Aorta (tissue), 5 donors: ENCODE measurements around the gene FDX2. TPM values are rescaled to one million over a fixed set of nuclear protein-coding genes. Genes with fewer than 3 reads are reported as not detected.

ENCODE experiments used
- ATAC-seq: fragments of 200-7000 bp; cut with Tn5 transposase; one replicate; pipeline ENCODE4 v1.9.1; 2022; ENCODE audit warnings: moderate library complexity; ENCODE audit not compliant: low FRiP score
- DNase-seq, 2 donors: peaks; one replicate each; pipeline ENCODE4 v3.0.0-alpha.2; 2020
- H3K27ac ChIP-seq, 2 donors: one replicate each; pipeline ENCODE4 v1.5.1; 2013; ENCODE audit warnings: low read length in 2 of 2, mild to moderate bottlenecking in 2 of 2, moderate library complexity in 2 of 2, control low read depth in 1 of 2, inconsistent platforms in 1 of 2, low read depth in 1 of 2
- H3K27me3 ChIP-seq, 2 donors: one replicate each; pipeline ENCODE4 v1.6.1; 2013; ENCODE audit warnings: control low read depth in 1 of 2, low read length in 1 of 2, mild to moderate bottlenecking in 1 of 2, moderate library complexity in 1 of 2; ENCODE audit not compliant: insufficient read depth in 2 of 2, control insufficient read depth in 1 of 2
- H3K36me3 ChIP-seq, 2 donors: one replicate each; pipeline ENCODE4 v1.6.1; 2013; ENCODE audit warnings: control low read depth in 1 of 2, low read length in 1 of 2, mild to moderate bottlenecking in 1 of 2; ENCODE audit not compliant: insufficient read depth in 2 of 2, control insufficient read depth in 1 of 2
- H3K4me1 ChIP-seq, 2 donors: one replicate each; pipeline ENCODE4 v1.6.1; 2013; ENCODE audit warnings: low read length in 2 of 2, control low read depth in 1 of 2, mild to moderate bottlenecking in 1 of 2, moderate library complexity in 1 of 2; ENCODE audit not compliant: insufficient read depth in 2 of 2, control insufficient read depth in 1 of 2
- H3K4me3 ChIP-seq, 2 donors: one replicate each; pipeline ENCODE4 v1.5.1; 2013; ENCODE audit warnings: low read length in 2 of 2, control low read depth in 1 of 2, mild to moderate bottlenecking in 1 of 2
- H3K9me3 ChIP-seq: one replicate; pipeline ENCODE4 v1.6.1; 2013; ENCODE audit warnings: mild to moderate bottlenecking, low read length; ENCODE audit not compliant: control insufficient read depth
- WGBS, 2 donors: extraction: QIAGEN DNeasy Blood & Tissue Kit; methylation state at CpG; one replicate each; pipeline ENCODE4 v1.1.7; 2013; 5-methylcytosine and 5-hydroxymethylcytosine counted together
- intact Hi-C, 2 donors: fragments of 100-400 bp; cut with DNase I; formaldehyde crosslinking; loops; one replicate each; pipeline versions ENCODE4 v1.14.2 to v1.15.0; 2022
- polyA plus RNA-seq, 2 donors: library from polyadenylated mRNA; stranded (reverse); fragments of 200-250 nt; gene quantifications; one replicate each; pipeline ENCODE4 v1.2.3, GENCODE V29; 2013
- total RNA-seq, 2 donors: library from RNA; stranded (reverse); fragmentation: NEBNext Ultra II Directional; extraction: Animal tissue kit (Norgen Biotek cat#: 25700); gene quantifications; one replicate each; pipeline ENCODE4 v1.2.1, GENCODE V29; 2021
- donor health status: healthy with polysubstance abuse.
- donor health status: Bipolar disorder and iron deficiency.
- donor health status: DM: no; HTN: no; CAD: no.
- donor health status: DM: no; HTN: no; CAD: no.
- donor health status: DM: yes; HTN: yes; CAD: no.

The FDX2 gene
- total and polyA plus RNA-seq, 4 donors = 7.5 to 26.0 (median 21.6) TPM

- no peak for DNase-seq
- Histone ChIP-seq H3K36me3 (peaks cover 0 to 9% of the 10 kb centered on the region in 2 donors), H3K9me3 (no peaks in the 10 kb centered on the region), H3K4me3 (no peak overlapping the region), H3K27me3 (no peaks in the 10 kb centered on the region), H3K4me1 (no peaks in the 10 kb centered on the region), H3K27ac (no peak overlapping the region)
- intact Hi-C loops = no loop called here
- no peak for ATAC-seq
- 87 to 91% methylated on average over 7 of the region's 7 CpGs for WGBS, 2 donors
These were observed 12.0 kb upstream of the FDX2 start for GRCh38 chr19:10327793-10328192.

- ATAC-seq (no peak), DNase-seq (no peak)
- intact Hi-C loops = no loop called here
- H3K4me1 ChIP-seq = no peaks in the 10 kb centered on the region
- no peak overlapping the region for H3K27ac ChIP-seq
- no peak overlapping the region for H3K4me3 ChIP-seq
- 87 to 94% methylated on average over 8 of the region's 8 CpGs for WGBS, 2 donors
- H3K9me3 ChIP-seq = no peaks in the 10 kb centered on the region
- no peaks in the 10 kb centered on the region for H3K27me3 ChIP-seq
- peaks cover 0 to 9% of the 10 kb centered on the region in 2 donors for H3K36me3 ChIP-seq
These were observed 9.9 kb upstream of the FDX2 start for GRCh38 chr19:10325732-10326131.

GRCh38 chr19:10321874-10322835, 6.3 kb upstream of the FDX2 start:
- intact Hi-C loops = no loop called here
- 91% methylated on average over 19 of the region's 19 CpGs for WGBS, 2 donors
- no peaks in the 10 kb centered on the region for H3K4me1 ChIP-seq
- no peak for ATAC-seq
- H3K36me3 ChIP-seq = peaks cover 0 to 7% of the 10 kb centered on the region in 2 donors
- H3K9me3 ChIP-seq = no peaks in the 10 kb centered on the region
- H3K27ac ChIP-seq = no peak overlapping the region
- DNase-seq = no peak
- H3K27me3 ChIP-seq = no peaks in the 10 kb centered on the region
- no peak overlapping the region for H3K4me3 ChIP-seq

- no peaks in the 10 kb centered on the region for H3K9me3 ChIP-seq
- ATAC-seq (no peak), DNase-seq (no peak)
- WGBS, 2 donors = 87 to 90% methylated on average over 11 of the region's 11 CpGs
- no peak overlapping the region for H3K4me3 ChIP-seq
- peaks cover 0 to 7% of the 10 kb centered on the region in 2 donors for H3K36me3 ChIP-seq
- H3K4me1 ChIP-seq = no peaks in the 10 kb centered on the region
- no peak overlapping the region for H3K27ac ChIP-seq
- H3K27me3 ChIP-seq = no peaks in the 10 kb centered on the region
- intact Hi-C loops = no loop called here
These were observed 5.6 kb upstream of the FDX2 start for GRCh38 chr19:10321417-10321797.

GRCh38 chr19:10320602-10321416, 5.0 kb upstream of the FDX2 start:
- no peak for DNase-seq
- intact Hi-C loops = no loop called here
- H3K36me3 ChIP-seq = peaks cover 0 to 7% of the 10 kb centered on the region in 2 donors
- no peak for ATAC-seq
- H3K4me3 ChIP-seq = no peak overlapping the region
- no peaks in the 10 kb centered on the region for H3K4me1 ChIP-seq
- WGBS, 2 donors = 92 to 97% methylated on average over 28 to 32 of the region's 32 CpGs
- no peaks in the 10 kb centered on the region for H3K9me3 ChIP-seq
- H3K27ac ChIP-seq = no peak overlapping the region
- H3K27me3 ChIP-seq = no peaks in the 10 kb centered on the region

GRCh38 chr19:10318807-10319682, 3.2 kb upstream of the FDX2 start:
- Histone ChIP-seq H3K4me1 (no peaks in the 10 kb centered on the region), H3K9me3 (no peaks in the 10 kb centered on the region), H3K4me3 (no peak overlapping the region), H3K27ac (no peak overlapping the region), H3K27me3 (no peaks in the 10 kb centered on the region), H3K36me3 (peaks cover 0 to 5% of the 10 kb centered on the region in 2 donors)
- ATAC-seq (no peak), DNase-seq (no peak)
- 86 to 92% methylated on average over 13 of the region's 13 CpGs for WGBS, 2 donors
- intact Hi-C loops = no loop called here

- ATAC-seq (no peak), DNase-seq (no peak)
- no peaks in the 10 kb centered on the region for H3K27me3 ChIP-seq
- no peaks in the 10 kb centered on the region for H3K9me3 ChIP-seq
- no peak overlapping the region for H3K4me3 ChIP-seq
- 92 to 95% methylated on average over 15 of the region's 15 CpGs for WGBS, 2 donors
- intact Hi-C loops = no loop called here
- no peak overlapping the region for H3K27ac ChIP-seq
- peaks cover 0 to 5% of the 10 kb centered on the region in 2 donors for H3K36me3 ChIP-seq
- no peaks in the 10 kb centered on the region for H3K4me1 ChIP-seq
These were observed 2.1 kb upstream of the FDX2 start for GRCh38 chr19:10317857-10318462.
